K562 (cell line): Measurements from ENCODE around the gene PSMD1. TPM values are rescaled to one million over a fixed set of nuclear protein-coding genes. Genes with fewer than 3 reads are reported as not detected.

ENCODE experiments used
- L3MBTL2 ChIP-seq: fragments of 450-650 bp; IDR thresholded peaks from 2 replicates; pipeline ENCODE4 v1.6.1; 2016; ENCODE audit warnings: mild to moderate bottlenecking, moderate library complexity
- LARP7 ChIP-seq: fragments of 450-650 bp; IDR thresholded peaks from 2 replicates; pipeline ENCODE4 v1.6.1; 2016
- SMARCA4 ChIP-seq: fragments of 450-650 bp; IDR thresholded peaks from 2 replicates; pipeline ENCODE4 v1.6.1; 2016
- polyA plus RNA-seq, 8 experiments: library from polyadenylated mRNA; depleted of rRNA in 4 of 8; stranded (reverse) in 5 of 8; unstranded in 3 of 8; fragments of >200 nt; fragmentation: Nextera tagmentation in 2 of 8; fragmentation: Illumina TruSeq in 1 of 8; extraction: Ambion mirVana in 2 of 8; extraction: Trizol in 1 of 8; gene quantifications; 2 replicates each; pipeline versions ENCODE4 v1.2.1 to v1.2.3, GENCODE V29; 2011 to 2014; ENCODE audit warnings: inconsistent platforms in 1 of 8, missing spikeins in 1 of 8
- total RNA-seq, 7 experiments: library from RNA; depleted of rRNA in 6 of 7; stranded (reverse); fragments of >200 nt in 6 of 7; fragmentation: Illumina TruSeq in 2 of 7; extraction: Trizol in 2 of 7; gene quantifications; 2 replicates each; pipeline versions ENCODE4 v1.2.1 to v1.2.3, GENCODE V29; 2011 to 2021; ENCODE audit warnings: low replicate concordance in 1 of 7
- TF ChIP-seq, protein P1 (sequence below): fragments of 450-650 bp; IDR thresholded peaks from 2 replicates; pipeline ENCODE4 v1.6.1; 2016; ENCODE audit warnings: low read depth
- TF ChIP-seq, protein P2 (sequence below): IDR thresholded peaks from 2 replicates; pipeline ENCODE4 v1.6.1; 2011; ENCODE audit warnings: borderline replicate concordance, low read depth, mild to moderate bottlenecking, moderate library complexity, low read length; ENCODE audit not compliant: insufficient read depth, poor library complexity, severe bottlenecking
- TF ChIP-seq, protein P3 (sequence below), 2 experiments: fragments of 450-650 bp; conservative IDR thresholded peaks; 2 replicates each; pipeline ENCODE4 v1.6.1; 2017; ENCODE audit warnings: mild to moderate bottlenecking in 2 of 2, moderate library complexity in 2 of 2
- TF ChIP-seq, protein P4 (sequence below), 2 experiments: IDR thresholded peaks; 2 replicates each; pipeline ENCODE4 v1.6.1; 2012; ENCODE audit warnings: improper control_type of control experiment in 2 of 2, low read depth in 2 of 2, low read length in 2 of 2, borderline replicate concordance in 1 of 2
- TF ChIP-seq, protein P5 (sequence below), 3 experiments: IDR thresholded peaks in 2 of 3; conservative IDR thresholded peaks in 1 of 3; 2 replicates each; pipeline ENCODE4 v1.5.1; 2011 to 2012; ENCODE audit warnings: low read length in 3 of 3, mild to moderate bottlenecking in 3 of 3, control low read depth in 2 of 3, improper control_type of control experiment in 1 of 3, inconsistent platforms in 1 of 3, low read depth in 1 of 3, mixed read lengths in 1 of 3, moderate library complexity in 1 of 3; ENCODE audit not compliant: insufficient read depth in 2 of 3

The PSMD1 gene
- total and polyA plus RNA-seq, 9 of the 15 experiments (the other 6 are each of a cell fraction or from before 2014, with no cell fraction given) = 100 to 257 (median 147) TPM

DNA sequence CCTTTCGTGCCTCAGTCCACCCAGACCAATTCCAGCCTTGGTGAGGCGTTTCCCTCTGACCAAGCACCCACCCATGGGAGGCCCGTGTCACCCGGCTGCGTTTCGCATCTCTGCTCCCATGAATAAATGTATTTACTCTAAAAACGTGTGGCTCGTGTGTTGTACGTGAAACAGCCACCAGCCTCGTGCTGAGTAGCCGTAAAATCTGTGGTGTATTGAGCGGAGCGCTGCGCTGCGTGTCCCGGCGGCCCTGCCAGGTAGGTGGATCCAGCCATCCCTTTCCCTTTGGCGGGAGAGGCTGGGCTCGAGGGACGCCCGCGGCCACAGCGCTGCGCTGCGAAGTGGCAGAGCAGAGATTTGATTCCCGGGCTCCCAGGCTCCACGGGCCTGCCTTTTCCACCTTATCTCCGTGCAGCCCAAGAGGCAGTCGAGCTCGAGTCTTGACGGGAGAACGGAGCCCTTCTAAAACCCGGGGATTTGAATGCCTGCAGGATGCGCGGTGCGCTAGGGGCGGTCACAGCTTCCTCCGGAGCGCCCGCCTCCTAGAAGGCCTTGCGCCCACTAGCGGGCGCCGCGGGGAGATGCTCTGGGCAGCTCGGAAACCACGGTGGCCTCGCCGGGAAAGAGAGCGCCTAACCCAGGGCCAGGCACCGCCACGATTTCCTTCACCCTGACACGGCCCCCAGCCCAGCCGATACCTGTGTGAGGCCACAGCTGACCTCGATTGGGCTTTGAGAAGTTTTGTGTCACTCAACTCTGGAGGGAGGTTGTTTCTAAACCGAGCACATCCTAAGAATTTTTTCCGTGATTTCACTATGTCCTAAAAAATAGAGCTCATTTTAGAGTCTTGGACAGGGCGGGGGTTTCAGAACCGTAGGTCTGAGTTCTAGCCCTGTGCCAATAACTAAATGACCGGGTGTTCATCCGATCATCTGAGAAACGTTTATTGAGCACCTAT lies 3.9 kb upstream of the PSMD1 start (continued):
- TF ChIP-seq, protein P1, sequence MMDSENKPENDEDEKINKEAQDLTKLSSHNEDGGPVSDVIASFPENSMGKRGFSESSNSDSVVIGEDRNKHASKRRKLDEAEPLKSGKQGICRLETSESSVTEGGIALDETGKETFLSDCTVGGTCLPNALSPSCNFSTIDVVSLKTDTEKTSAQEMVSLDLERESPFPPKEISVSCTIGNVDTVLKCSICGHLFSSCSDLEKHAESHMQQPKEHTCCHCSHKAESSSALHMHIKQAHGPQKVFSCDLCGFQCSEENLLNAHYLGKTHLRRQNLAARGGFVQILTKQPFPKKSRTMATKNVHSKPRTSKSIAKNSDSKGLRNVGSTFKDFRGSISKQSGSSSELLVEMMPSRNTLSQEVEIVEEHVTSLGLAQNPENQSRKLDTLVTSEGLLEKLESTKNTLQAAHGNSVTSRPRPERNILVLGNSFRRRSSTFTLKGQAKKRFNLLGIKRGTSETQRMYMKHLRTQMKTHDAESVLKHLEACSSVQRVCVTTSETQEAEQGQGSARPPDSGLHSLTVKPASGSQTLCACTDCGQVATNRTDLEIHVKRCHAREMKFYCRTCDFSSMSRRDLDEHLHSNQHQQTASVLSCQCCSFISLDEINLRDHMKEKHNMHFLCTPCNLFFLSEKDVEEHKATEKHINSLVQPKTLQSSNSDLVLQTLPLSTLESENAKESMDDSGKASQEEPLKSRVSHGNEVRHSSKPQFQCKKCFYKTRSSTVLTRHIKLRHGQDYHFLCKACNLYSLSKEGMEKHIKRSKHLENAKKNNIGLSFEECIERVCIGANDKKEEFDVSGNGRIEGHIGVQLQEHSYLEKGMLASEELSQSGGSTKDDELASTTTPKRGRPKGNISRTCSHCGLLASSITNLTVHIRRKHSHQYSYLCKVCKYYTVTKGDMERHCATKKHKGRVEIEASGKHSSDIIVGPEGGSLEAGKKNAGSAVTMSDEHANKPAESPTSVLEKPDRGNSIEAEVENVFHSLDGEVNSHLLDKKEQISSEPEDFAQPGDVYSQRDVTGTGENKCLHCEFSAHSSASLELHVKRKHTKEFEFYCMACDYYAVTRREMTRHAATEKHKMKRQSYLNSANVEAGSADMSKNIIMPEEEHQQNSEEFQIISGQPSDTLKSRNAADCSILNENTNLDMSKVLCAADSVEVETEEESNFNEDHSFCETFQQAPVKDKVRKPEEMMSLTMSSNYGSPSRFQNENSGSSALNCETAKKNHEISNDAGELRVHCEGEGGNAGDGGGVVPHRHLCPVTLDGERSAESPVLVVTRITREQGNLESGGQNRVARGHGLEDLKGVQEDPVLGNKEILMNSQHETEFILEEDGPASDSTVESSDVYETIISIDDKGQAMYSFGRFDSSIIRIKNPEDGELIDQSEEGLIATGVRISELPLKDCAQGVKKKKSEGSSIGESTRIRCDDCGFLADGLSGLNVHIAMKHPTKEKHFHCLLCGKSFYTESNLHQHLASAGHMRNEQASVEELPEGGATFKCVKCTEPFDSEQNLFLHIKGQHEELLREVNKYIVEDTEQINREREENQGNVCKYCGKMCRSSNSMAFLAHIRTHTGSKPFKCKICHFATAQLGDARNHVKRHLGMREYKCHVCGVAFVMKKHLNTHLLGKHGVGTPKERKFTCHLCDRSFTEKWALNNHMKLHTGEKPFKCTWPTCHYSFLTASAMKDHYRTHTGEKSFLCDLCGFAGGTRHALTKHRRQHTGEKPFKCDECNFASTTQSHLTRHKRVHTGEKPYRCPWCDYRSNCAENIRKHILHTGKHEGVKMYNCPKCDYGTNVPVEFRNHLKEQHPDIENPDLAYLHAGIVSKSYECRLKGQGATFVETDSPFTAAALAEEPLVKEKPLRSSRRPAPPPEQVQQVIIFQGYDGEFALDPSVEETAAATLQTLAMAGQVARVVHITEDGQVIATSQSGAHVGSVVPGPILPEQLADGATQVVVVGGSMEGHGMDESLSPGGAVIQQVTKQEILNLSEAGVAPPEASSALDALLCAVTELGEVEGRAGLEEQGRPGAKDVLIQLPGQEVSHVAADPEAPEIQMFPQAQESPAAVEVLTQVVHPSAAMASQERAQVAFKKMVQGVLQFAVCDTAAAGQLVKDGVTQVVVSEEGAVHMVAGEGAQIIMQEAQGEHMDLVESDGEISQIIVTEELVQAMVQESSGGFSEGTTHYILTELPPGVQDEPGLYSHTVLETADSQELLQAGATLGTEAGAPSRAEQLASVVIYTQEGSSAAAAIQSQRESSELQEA = peak; percentile 37; the same call in 1 of the 2 replicates
- TF ChIP-seq SMARCA4 = no peak
- peak; percentile 89 for TF ChIP-seq L3MBTL2
- TF ChIP-seq, protein P2, sequence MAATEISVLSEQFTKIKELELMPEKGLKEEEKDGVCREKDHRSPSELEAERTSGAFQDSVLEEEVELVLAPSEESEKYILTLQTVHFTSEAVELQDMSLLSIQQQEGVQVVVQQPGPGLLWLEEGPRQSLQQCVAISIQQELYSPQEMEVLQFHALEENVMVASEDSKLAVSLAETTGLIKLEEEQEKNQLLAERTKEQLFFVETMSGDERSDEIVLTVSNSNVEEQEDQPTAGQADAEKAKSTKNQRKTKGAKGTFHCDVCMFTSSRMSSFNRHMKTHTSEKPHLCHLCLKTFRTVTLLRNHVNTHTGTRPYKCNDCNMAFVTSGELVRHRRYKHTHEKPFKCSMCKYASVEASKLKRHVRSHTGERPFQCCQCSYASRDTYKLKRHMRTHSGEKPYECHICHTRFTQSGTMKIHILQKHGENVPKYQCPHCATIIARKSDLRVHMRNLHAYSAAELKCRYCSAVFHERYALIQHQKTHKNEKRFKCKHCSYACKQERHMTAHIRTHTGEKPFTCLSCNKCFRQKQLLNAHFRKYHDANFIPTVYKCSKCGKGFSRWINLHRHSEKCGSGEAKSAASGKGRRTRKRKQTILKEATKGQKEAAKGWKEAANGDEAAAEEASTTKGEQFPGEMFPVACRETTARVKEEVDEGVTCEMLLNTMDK = peak; percentile 92
- TF ChIP-seq, protein P3, sequence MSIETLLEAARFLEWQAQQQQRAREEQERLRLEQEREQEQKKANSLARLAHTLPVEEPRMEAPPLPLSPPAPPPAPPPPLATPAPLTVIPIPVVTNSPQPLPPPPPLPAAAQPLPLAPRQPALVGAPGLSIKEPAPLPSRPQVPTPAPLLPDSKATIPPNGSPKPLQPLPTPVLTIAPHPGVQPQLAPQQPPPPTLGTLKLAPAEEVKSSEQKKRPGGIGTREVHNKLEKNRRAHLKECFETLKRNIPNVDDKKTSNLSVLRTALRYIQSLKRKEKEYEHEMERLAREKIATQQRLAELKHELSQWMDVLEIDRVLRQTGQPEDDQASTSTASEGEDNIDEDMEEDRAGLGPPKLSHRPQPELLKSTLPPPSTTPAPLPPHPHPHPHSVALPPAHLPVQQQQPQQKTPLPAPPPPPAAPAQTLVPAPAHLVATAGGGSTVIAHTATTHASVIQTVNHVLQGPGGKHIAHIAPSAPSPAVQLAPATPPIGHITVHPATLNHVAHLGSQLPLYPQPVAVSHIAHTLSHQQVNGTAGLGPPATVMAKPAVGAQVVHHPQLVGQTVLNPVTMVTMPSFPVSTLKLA (conservative IDR thresholded peaks at IDR 0.05) = no peak
- no peak for TF ChIP-seq LARP7
- TF ChIP-seq, protein P4, sequence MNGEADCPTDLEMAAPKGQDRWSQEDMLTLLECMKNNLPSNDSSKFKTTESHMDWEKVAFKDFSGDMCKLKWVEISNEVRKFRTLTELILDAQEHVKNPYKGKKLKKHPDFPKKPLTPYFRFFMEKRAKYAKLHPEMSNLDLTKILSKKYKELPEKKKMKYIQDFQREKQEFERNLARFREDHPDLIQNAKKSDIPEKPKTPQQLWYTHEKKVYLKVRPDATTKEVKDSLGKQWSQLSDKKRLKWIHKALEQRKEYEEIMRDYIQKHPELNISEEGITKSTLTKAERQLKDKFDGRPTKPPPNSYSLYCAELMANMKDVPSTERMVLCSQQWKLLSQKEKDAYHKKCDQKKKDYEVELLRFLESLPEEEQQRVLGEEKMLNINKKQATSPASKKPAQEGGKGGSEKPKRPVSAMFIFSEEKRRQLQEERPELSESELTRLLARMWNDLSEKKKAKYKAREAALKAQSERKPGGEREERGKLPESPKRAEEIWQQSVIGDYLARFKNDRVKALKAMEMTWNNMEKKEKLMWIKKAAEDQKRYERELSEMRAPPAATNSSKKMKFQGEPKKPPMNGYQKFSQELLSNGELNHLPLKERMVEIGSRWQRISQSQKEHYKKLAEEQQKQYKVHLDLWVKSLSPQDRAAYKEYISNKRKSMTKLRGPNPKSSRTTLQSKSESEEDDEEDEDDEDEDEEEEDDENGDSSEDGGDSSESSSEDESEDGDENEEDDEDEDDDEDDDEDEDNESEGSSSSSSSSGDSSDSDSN (IDR thresholded peaks at IDR 0.05; ENCODE audit: borderline replicate concordance in 1 of 2, low read depth in 2 of 2, low read length in 2 of 2) = 0 out of 4 replicates have a peak, but pooled peaks of 1 of the 2 experiments have one; percentile 33
- TF ChIP-seq, protein P5, sequence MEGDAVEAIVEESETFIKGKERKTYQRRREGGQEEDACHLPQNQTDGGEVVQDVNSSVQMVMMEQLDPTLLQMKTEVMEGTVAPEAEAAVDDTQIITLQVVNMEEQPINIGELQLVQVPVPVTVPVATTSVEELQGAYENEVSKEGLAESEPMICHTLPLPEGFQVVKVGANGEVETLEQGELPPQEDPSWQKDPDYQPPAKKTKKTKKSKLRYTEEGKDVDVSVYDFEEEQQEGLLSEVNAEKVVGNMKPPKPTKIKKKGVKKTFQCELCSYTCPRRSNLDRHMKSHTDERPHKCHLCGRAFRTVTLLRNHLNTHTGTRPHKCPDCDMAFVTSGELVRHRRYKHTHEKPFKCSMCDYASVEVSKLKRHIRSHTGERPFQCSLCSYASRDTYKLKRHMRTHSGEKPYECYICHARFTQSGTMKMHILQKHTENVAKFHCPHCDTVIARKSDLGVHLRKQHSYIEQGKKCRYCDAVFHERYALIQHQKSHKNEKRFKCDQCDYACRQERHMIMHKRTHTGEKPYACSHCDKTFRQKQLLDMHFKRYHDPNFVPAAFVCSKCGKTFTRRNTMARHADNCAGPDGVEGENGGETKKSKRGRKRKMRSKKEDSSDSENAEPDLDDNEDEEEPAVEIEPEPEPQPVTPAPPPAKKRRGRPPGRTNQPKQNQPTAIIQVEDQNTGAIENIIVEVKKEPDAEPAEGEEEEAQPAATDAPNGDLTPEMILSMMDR (IDR thresholded peaks at IDR 0.05 in 2 of 3, conservative IDR thresholded peaks at IDR 0.05 in 1 of 3; ENCODE audit: insufficient read depth in 2 of 3, low read depth in 1 of 3, low read length in 3 of 3) = peak; percentile 80 to 96 (median 81)
